Testis (tissue), 3 donors: ENCODE measurements around the gene TIAM2. TPM values are rescaled to one million over a fixed set of nuclear protein-coding genes. Genes with fewer than 3 reads are reported as not detected.

Experiments used
- DNase-seq: peaks from one replicate; pipeline ENCODE4 v3.0.0-alpha.2; 2019
- H3K27ac ChIP-seq, 2 donors: fragments of 200-600 bp; sonication (generic); one replicate each; pipeline ENCODE4 v1.5.1; 2019
- H3K27me3 ChIP-seq: fragments of 200-600 bp; sonication (generic); one replicate; pipeline ENCODE4 v1.5.1; 2019
- H3K36me3 ChIP-seq: fragments of 200-600 bp; sonication (generic); one replicate; pipeline ENCODE4 v1.5.1; 2017; ENCODE audit warnings: low read depth; ENCODE audit errors: missing control alignments
- H3K4me1 ChIP-seq: fragments of 200-600 bp; sonication (generic); one replicate; pipeline ENCODE4 v1.5.1; 2019
- H3K4me3 ChIP-seq, 2 donors: fragments of 200-600 bp; sonication (generic); one replicate each; pipeline ENCODE4 v1.5.1; 2017 to 2019
- H3K9me3 ChIP-seq: fragments of 200-600 bp; sonication (generic); one replicate; pipeline ENCODE4 v1.5.1; 2017
- CTCF ChIP-seq, 3 experiments: fragments of 450-650 bp in 2 of 3; fragments of 200-600 bp in 1 of 3; sonication (generic) in 1 of 3; IDR thresholded peaks; one replicate each; pipeline ENCODE4 v1.5.1; 2016 to 2019; ENCODE audit warnings: antibody characterized with exemption in 3 of 3, mild to moderate bottlenecking in 2 of 3, moderate library complexity in 1 of 3
- POLR2A ChIP-seq: fragments of 450-650 bp; IDR thresholded peaks from one replicate; pipeline ENCODE4 v1.6.1; 2017; ENCODE audit warnings: antibody characterized with exemption, mild to moderate bottlenecking, moderate library complexity
- WGBS, 2 donors: methylation state at CpG; one replicate each; pipeline ENCODE4 v1.1.5; 2018; 5-methylcytosine and 5-hydroxymethylcytosine counted together
- intact Hi-C: fragments of 100-400 bp; cut with DNase I; formaldehyde crosslinking; loops from one replicate; pipeline ENCODE4 v1.15.1; 2023; ENCODE audit warnings: low total_unique reads
- polyA plus RNA-seq: library from polyadenylated mRNA; stranded (reverse); fragments of 350-450 nt; fragmentation: Illumina TruSeq; extraction: RNeasy Lipid Tissue Mini Kit (QIAGEN cat#74804); gene quantifications from one replicate; pipeline ENCODE4 v1.2.3, GENCODE V29; 2014; ENCODE audit warnings: low read depth, low replicate concordance; ENCODE audit not compliant: insufficient read depth
- total RNA-seq, 2 donors: library from RNA; depleted of rRNA; stranded (reverse); fragments of >200 nt; gene quantifications; one replicate each; pipeline ENCODE4 v1.2.3, GENCODE V29; 2016

Gene TIAM2
- total and polyA plus RNA-seq, 3 donors from 2014 or later, result 22.7 to 43.8 (median 38.0) TPM

- no peak for TF ChIP-seq POLR2A
- no peak for TF ChIP-seq CTCF (IDR thresholded peaks at IDR 0.05)
- no peaks in the 10 kb centered on the region for H3K27me3 ChIP-seq
- intact Hi-C loops, result loop anchor here (10.0 kb wide), 1 partner anchor 57 kb away; no protein-coding TSS in a partner anchor
- 85 to 86% methylated on average over 13 of the region's 13 CpGs for WGBS, 2 donors
- no peaks in the 10 kb centered on the region for H3K4me1 ChIP-seq
- H3K4me3 ChIP-seq, result no peak overlapping the region
- no peaks in the 10 kb centered on the region for H3K9me3 ChIP-seq
- H3K27ac ChIP-seq, result no peak overlapping the region
- no peaks in the 10 kb centered on the region for H3K36me3 ChIP-seq
- DNase-seq, result no peak
Observed at GRCh38 chr6:155187994-155188706, 193.0 kb downstream of the TIAM2 start.

- intact Hi-C loops, result loop anchor here (10.0 kb wide), 1 partner anchor 56 kb away; no protein-coding TSS in a partner anchor
- H3K9me3 ChIP-seq, result no peaks in the 10 kb centered on the region
- H3K27ac ChIP-seq, result no peak overlapping the region
- TF ChIP-seq CTCF (IDR thresholded peaks at IDR 0.05) (no peak), POLR2A (no peak)
- no peaks in the 10 kb centered on the region for H3K36me3 ChIP-seq
- H3K4me1 ChIP-seq, result no peaks in the 10 kb centered on the region
- H3K4me3 ChIP-seq, result no peak overlapping the region
- no peak for DNase-seq
- WGBS, 2 donors, result 66 to 77% methylated on average over 9 of the region's 9 CpGs
- no peaks in the 10 kb centered on the region for H3K27me3 ChIP-seq
Observed at GRCh38 chr6:155188707-155189496, 193.8 kb downstream of the TIAM2 start.

- WGBS, 2 donors, result 57 to 64% methylated on average over 4 of the region's 4 CpGs
- H3K4me1 ChIP-seq, result no peaks in the 10 kb centered on the region
- H3K27ac ChIP-seq, result no peak overlapping the region
- TF ChIP-seq POLR2A, result no peak
- no peak for TF ChIP-seq CTCF (IDR thresholded peaks at IDR 0.05)
- H3K4me3 ChIP-seq, result no peak overlapping the region
- H3K9me3 ChIP-seq, result no peaks in the 10 kb centered on the region
- H3K36me3 ChIP-seq, result no peaks in the 10 kb centered on the region
- H3K27me3 ChIP-seq, result no peaks in the 10 kb centered on the region
- intact Hi-C loops, result no loop called here
- DNase-seq, result no peak
Observed at GRCh38 chr6:155190677-155191076, 195.6 kb downstream of the TIAM2 start.

GRCh38 chr6:155193526-155193925, 198.4 kb downstream of the TIAM2 start:
- Histone ChIP-seq H3K9me3 (no peaks in the 10 kb centered on the region), H3K27ac (no peak overlapping the region), H3K4me3 (no peak overlapping the region), H3K27me3 (no peaks in the 10 kb centered on the region), H3K36me3 (no peaks in the 10 kb centered on the region), H3K4me1 (no peaks in the 10 kb centered on the region)
- intact Hi-C loops, result no loop called here
- no peak for TF ChIP-seq POLR2A
- TF ChIP-seq CTCF (IDR thresholded peaks at IDR 0.05), result no peak
- DNase-seq, result no peak
- WGBS, 2 donors, result 92 to 96% methylated on average over 5 of the region's 5 CpGs
